IMR-90 (cell line): ENCODE results near the gene SCN4A. TPM values are rescaled to one million over a fixed set of nuclear protein-coding genes. Genes with fewer than 3 reads are reported as not detected.

ENCODE experiments used
- ATAC-seq: fragments of 200-7000 bp; cut with Tn5 transposase; 2 replicates; pipeline ENCODE4 v1.9.1; 2020; ENCODE audit warnings: low read depth, mild to moderate bottlenecking, moderate library complexity
- BruUV-seq: library from RNA; stranded (reverse); fragments of 400-500 nt; replicated peaks from 2 replicates; lab custom pipeline; 2021; lab: Mats Ljungman, UMichigan
- CTCF ChIA-PET: fragments of 300-600 bp; formaldehyde crosslinking; extraction: SDS; loops from one replicate; lab custom pipeline; 2021; ENCODE audit warnings: antibody characterized with exemption; lab: Yijun Ruan, JAX
- POLR2A ChIA-PET: fragments of 300-600 bp; sonication (Branson Sonifier 250); formaldehyde crosslinking; loops from one replicate; lab custom pipeline; 2022; ENCODE audit warnings: antibody characterized with exemption; ENCODE audit not compliant: unreplicated experiment; lab: Charles Lee
- DNase-seq: peaks from one replicate; pipeline ENCODE4 v3.0.0; 2013
- H2AFZ ChIP-seq: replicated peaks from 2 replicates; pipeline ENCODE3; 2013; ENCODE audit warnings: low read length, mild to moderate bottlenecking; ENCODE audit not compliant: poor library complexity
- H2AK5ac ChIP-seq: 2 replicates; pipeline ENCODE4 v1.6.1; 2013; ENCODE audit warnings: low read depth, low read length, inconsistent platforms
- H2AK9ac ChIP-seq: replicated peaks from 2 replicates; pipeline ENCODE3; 2013; ENCODE audit warnings: mild to moderate bottlenecking, low read depth, low read length, moderate library complexity; ENCODE audit not compliant: poor library complexity
- H2BK120ac ChIP-seq: 2 replicates; pipeline ENCODE4 v1.6.1; 2013; ENCODE audit warnings: low read depth, low read length, inconsistent platforms
- H2BK15ac ChIP-seq: 3 replicates; pipeline ENCODE4 v1.6.1; 2013; ENCODE audit warnings: low read depth, low read length, inconsistent platforms
- H2BK20ac ChIP-seq: 2 replicates; pipeline ENCODE4 v1.6.1; 2013; ENCODE audit warnings: low read depth, mild to moderate bottlenecking, inconsistent platforms, low read length, moderate library complexity
- H2BK5ac ChIP-seq: 2 replicates; pipeline ENCODE4 v1.6.1; 2013; ENCODE audit warnings: mild to moderate bottlenecking, low read depth, low read length, inconsistent platforms; ENCODE audit not compliant: poor library complexity, severe bottlenecking
- H3K14ac ChIP-seq: replicated peaks from 2 replicates; pipeline ENCODE4 v1.6.1; 2013; ENCODE audit warnings: low read depth, low read length, inconsistent platforms
- H3K18ac ChIP-seq: 2 replicates; pipeline ENCODE4 v1.6.1; 2013; ENCODE audit warnings: low read depth, low read length, control low read depth
- H3K23ac ChIP-seq: 2 replicates; pipeline ENCODE4 v1.6.1; 2013; ENCODE audit warnings: low read depth, low read length, inconsistent platforms
- H3K27ac ChIP-seq: 2 replicates; pipeline ENCODE4 v1.5.1; 2013; ENCODE audit warnings: mild to moderate bottlenecking, control low read depth, low read length; ENCODE audit not compliant: insufficient read depth
- H3K27me3 ChIP-seq: 2 replicates; pipeline ENCODE4 v1.6.1; 2013; ENCODE audit warnings: low read length; ENCODE audit not compliant: control insufficient read depth, insufficient read depth
- H3K36me3 ChIP-seq: 2 replicates; pipeline ENCODE4 v1.6.1; 2013; ENCODE audit warnings: low read length, mixed read lengths; ENCODE audit not compliant: control insufficient read depth, insufficient read depth
- H3K4ac ChIP-seq: 2 replicates; pipeline ENCODE4 v1.6.1; 2013; ENCODE audit warnings: low read depth, low read length, inconsistent platforms
- H3K4me1 ChIP-seq: 2 replicates; pipeline ENCODE4 v1.6.1; 2013; ENCODE audit warnings: low read length, mixed read lengths; ENCODE audit not compliant: control insufficient read depth, insufficient read depth
- H3K4me2 ChIP-seq: 2 replicates; pipeline ENCODE4 v1.6.1; 2013; ENCODE audit warnings: low read depth, mild to moderate bottlenecking, control low read depth, low read length, moderate library complexity
- H3K4me3 ChIP-seq: 2 replicates; pipeline ENCODE4 v1.5.1; 2013; ENCODE audit warnings: low read depth, mild to moderate bottlenecking, control low read depth, low read length, moderate library complexity; ENCODE audit not compliant: insufficient read depth
- H3K56ac ChIP-seq: 2 replicates; pipeline ENCODE4 v1.6.1; 2013; ENCODE audit warnings: low read length, inconsistent platforms; ENCODE audit not compliant: insufficient read depth; ENCODE audit errors: extremely low read depth
- H3K79me1 ChIP-seq, 2 experiments: 2 replicates each; pipeline ENCODE4 v1.6.1; 2013; ENCODE audit warnings: low read length in 2 of 2, inconsistent platforms in 1 of 2, low read depth in 1 of 2
- H3K9ac ChIP-seq: 2 replicates; pipeline ENCODE4 v1.6.1; 2013; ENCODE audit warnings: low read depth, low read length, control low read depth
- H3K9me1 ChIP-seq: 2 replicates; pipeline ENCODE4 v1.6.1; 2013; ENCODE audit warnings: low read length, inconsistent platforms; ENCODE audit not compliant: insufficient read depth
- H3K9me3 ChIP-seq: 2 replicates; pipeline ENCODE4 v1.6.1; 2013; ENCODE audit warnings: low read length; ENCODE audit not compliant: control insufficient read depth, insufficient read depth
- H4K20me1 ChIP-seq: 2 replicates; pipeline ENCODE4 v1.6.1; 2013; ENCODE audit warnings: low read length, inconsistent platforms; ENCODE audit not compliant: insufficient read depth
- H4K5ac ChIP-seq: 2 replicates; pipeline ENCODE4 v1.6.1; 2013; ENCODE audit warnings: mild to moderate bottlenecking, low read depth, low read length, control low read depth
- H4K8ac ChIP-seq, 2 experiments: 2 replicates each; pipeline ENCODE4 v1.6.1; 2013; ENCODE audit warnings: low read depth in 2 of 2, low read length in 2 of 2, control low read depth in 1 of 2, inconsistent platforms in 1 of 2
- H4K91ac ChIP-seq: 2 replicates; pipeline ENCODE4 v1.6.1; 2013; ENCODE audit warnings: low read depth, low read length, inconsistent platforms; ENCODE audit not compliant: insufficient read depth
- CTCF ChIP-seq: conservative IDR thresholded peaks from 2 replicates; pipeline ENCODE4 v1.5.1; 2012; ENCODE audit warnings: mild to moderate bottlenecking, low read depth, low read length, improper control_type of control experiment
- FOS ChIP-seq: fragments of 150-350 bp; IDR thresholded peaks from 2 replicates; pipeline ENCODE4 v1.6.1; 2016; ENCODE audit warnings: low read depth, low read length
- MAFK ChIP-seq: IDR thresholded peaks from 2 replicates; pipeline ENCODE4 v1.6.1; 2012; ENCODE audit warnings: low read depth, low read length, improper control_type of control experiment
- RAD21 ChIP-seq: IDR thresholded peaks from 2 replicates; pipeline ENCODE4 v1.6.1; 2012; ENCODE audit warnings: low read length, improper control_type of control experiment
- RFX5 ChIP-seq: IDR thresholded peaks from 2 replicates; pipeline ENCODE4 v1.8.0; 2012; ENCODE audit warnings: low read depth, mild to moderate bottlenecking, low read length, moderate library complexity
- USF2 ChIP-seq: fragments of 150-350 bp; IDR thresholded peaks from 2 replicates; pipeline ENCODE4 v1.6.1; 2017; ENCODE audit warnings: mild to moderate bottlenecking, antibody characterized with exemption, low read length, low read depth
- WGBS, 2 experiments: methylation state at CpG; one replicate each; pipeline versions ENCODE4 v1.1.5 to v1.1.7; 2013; ENCODE audit warnings: missing lambda C conversion rate in 2 of 2; ENCODE audit not compliant: insufficient read length in 1 of 2; ENCODE audit errors: extremely low coverage in 2 of 2; 5-methylcytosine and 5-hydroxymethylcytosine counted together
- dilution Hi-C: fragments of 300-500 bp; cut with HindIII; formaldehyde crosslinking; loops from one replicate; pipeline ENCODE4 v1.14.3; 2018; ENCODE audit warnings: low sequenced_read_pairs; ENCODE audit not compliant: unreplicated experiment
- in situ Hi-C: fragments of 300-500 bp; cut with MboI; formaldehyde crosslinking; loops from 3 replicates; pipeline ENCODE4 v1.14.3; 2019; ENCODE audit warnings: low sequenced_read_pairs, inconsistent platforms, mixed read lengths
- intact Hi-C: fragments of 100-400 bp; cut with micrococcal nuclease; formaldehyde crosslinking; loops from 2 replicates; pipeline ENCODE4 v1.10.0; 2022
- polyA plus RNA-seq, 3 experiments: library from polyadenylated mRNA; depleted of rRNA; stranded (reverse); fragments of >200 nt; gene quantifications; 2 replicates each; pipeline ENCODE4 v1.2.3, GENCODE V29; 2012; ENCODE audit warnings: low replicate concordance in 1 of 3
- total RNA-seq: library from RNA; depleted of rRNA; stranded (reverse); fragments of >200 nt; gene quantifications from 2 replicates; pipeline ENCODE4 v1.2.3, GENCODE V29; 2012

Gene SCN4A
- total and polyA plus RNA-seq, 2 of the 4 experiments (the other 2 are of a cell fraction) = not detected

GRCh38 chr17:63918305-63918704, 54.4 kb downstream of the SCN4A start:
- H4K8ac ChIP-seq = no peak overlapping the region
- no peaks in the 10 kb centered on the region for H3K4me1 ChIP-seq
- H3K4ac ChIP-seq = no peak overlapping the region
- no peak overlapping the region for H2AFZ ChIP-seq
- DNase-seq = no peak
- no peak overlapping the region for H2BK120ac ChIP-seq
- H3K9me1 ChIP-seq = no peaks in the 10 kb centered on the region
- H3K4me2 ChIP-seq = no peak overlapping the region
- intact Hi-C loops = loop anchor here (2.0 to 10.0 kb wide), 2 partner anchors 214 to 366 kb away; no protein-coding TSS in a partner anchor
- dilution Hi-C loops = no loop called here
- TF ChIP-seq RAD21 = no peak
- no peak for TF ChIP-seq USF2
- TF ChIP-seq FOS = no peak
- no peak for TF ChIP-seq RFX5
- TF ChIP-seq CTCF = no peak
- no peak for TF ChIP-seq MAFK
- no peak overlapping the region for H3K23ac ChIP-seq
- H3K18ac ChIP-seq = no peak overlapping the region
- ChIA-PET CTCF (interaction anchor here (1.9 to 2.7 kb wide), 3 partner anchors 28 to 107 kb away, joined by 9 to 21 read pairs (median 9); no protein-coding TSS in a partner anchor), POLR2A (no interaction called here)
- in situ Hi-C loops = loop anchor here (5.0 to 10.0 kb wide), 3 partner anchors 106 to 366 kb away; partner anchors contain the start of genes ERN1 and ICAM2
- no TSS peak for BruUV-seq
- H3K9me3 ChIP-seq = no peaks in the 10 kb centered on the region
- H2BK5ac ChIP-seq = no peak overlapping the region
- no peak overlapping the region for H2BK20ac ChIP-seq
- H3K79me1 ChIP-seq = no peaks in the 10 kb centered on the region
- no peak for ATAC-seq
- no peak overlapping the region for H2AK9ac ChIP-seq
- H3K27me3 ChIP-seq = peaks cover 32% of the 10 kb centered on the region
- no peaks in the 10 kb centered on the region for H3K36me3 ChIP-seq
- H2BK15ac ChIP-seq = no peak overlapping the region
- no peak overlapping the region for H4K5ac ChIP-seq
- WGBS, 2 experiments = 80% methylated on average over 1 of the region's 10 CpGs; no CpG with 5 or more reads in 1 of the 2 experiments
- H3K56ac ChIP-seq = no peak overlapping the region
- no peak overlapping the region for H3K4me3 ChIP-seq
- no peak overlapping the region for H3K9ac ChIP-seq
- no peaks in the 10 kb centered on the region for H4K20me1 ChIP-seq
- H3K14ac ChIP-seq = no peak overlapping the region
- H2AK5ac ChIP-seq = no peak overlapping the region
- H3K27ac ChIP-seq = no peak overlapping the region
- H4K91ac ChIP-seq = no peak overlapping the region
